Measurements from ENCODE around the gene LZTR1. TPM values are rescaled to one million over a fixed set of nuclear protein-coding genes. Genes with fewer than 3 reads are reported as not detected.

LZTR1 gene
- total and polyA plus RNA-seq, 2 of the 4 experiments (the other 2 are of a cell fraction) = 22.8 to 41.3 TPM

DNA sequence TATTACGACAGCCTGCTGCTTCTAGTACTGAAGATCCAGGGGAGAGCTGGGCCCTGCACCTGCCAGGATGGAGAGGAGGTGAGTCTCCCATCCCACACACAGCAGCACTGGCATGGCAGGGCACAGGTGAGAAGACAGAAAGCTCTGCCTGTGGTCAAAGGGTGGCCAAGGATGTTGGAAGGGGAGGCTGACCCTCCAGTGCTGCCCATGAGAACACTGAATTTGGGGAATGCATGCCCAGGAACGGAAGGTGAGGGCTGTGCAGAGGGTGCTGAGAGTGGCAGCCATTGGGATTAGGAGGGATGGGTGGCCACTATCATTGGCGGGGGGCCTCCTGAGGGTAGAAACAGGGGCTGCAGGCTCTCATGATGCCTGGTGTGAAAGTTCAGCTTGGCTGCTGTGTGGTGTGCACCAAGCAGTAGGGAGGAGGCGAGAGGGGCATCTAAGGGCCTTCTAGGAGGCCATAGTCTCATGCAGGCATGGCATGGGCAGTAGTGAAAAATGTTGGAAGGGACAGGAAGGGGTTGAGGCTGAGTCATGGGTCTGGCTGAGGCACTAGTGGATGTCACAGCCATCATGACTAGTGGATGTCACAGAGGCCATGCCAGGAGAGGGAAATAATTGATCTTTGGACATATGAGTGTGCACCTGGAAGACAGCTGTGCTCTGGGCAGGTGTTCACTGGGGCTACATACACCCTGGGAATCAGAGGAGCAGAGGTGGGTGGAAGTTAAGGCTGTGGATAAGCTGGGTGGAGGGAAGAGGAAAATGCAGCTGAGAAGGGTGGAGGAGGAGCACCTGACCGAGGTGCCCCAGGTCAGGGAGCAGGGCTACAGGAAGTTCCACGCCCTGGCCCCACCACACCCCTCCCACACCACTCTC lies 61.1 kb downstream of the LZTR1 start:
- H4K5ac ChIP-seq (ENCODE audit: low read depth, low read length) = no peak overlapping the region
- BruUV-seq (replicated peaks) = no TSS peak
- no peak overlapping the region for H2AFZ ChIP-seq (replicated peaks; ENCODE audit: low read length, poor library complexity)
- dilution Hi-C loops (cut with HindIII; ENCODE audit: low sequenced_read_pairs, unreplicated experiment) (no loop called here), in situ Hi-C loops (cut with MboI; ENCODE audit: low sequenced_read_pairs) (no loop called here), intact Hi-C loops (cut with micrococcal nuclease) (no loop called here)
- no peak overlapping the region for H4K91ac ChIP-seq (ENCODE audit: insufficient read depth, low read depth, low read length)
- ChIA-PET CTCF (no interaction called here), POLR2A (ENCODE audit: unreplicated experiment) (no interaction called here)
- TF ChIP-seq CHD1 (IDR thresholded peaks at IDR 0.05; ENCODE audit: low read depth, low read length) (no peak), FOS (IDR thresholded peaks at IDR 0.05; ENCODE audit: low read depth, low read length) (no peak), RFX5 (IDR thresholded peaks at IDR 0.05; ENCODE audit: low read depth, low read length) (no peak), MXI1 (IDR thresholded peaks at IDR 0.05; ENCODE audit: borderline replicate concordance, low read depth, low read length) (no peak), NFE2L2 (IDR thresholded peaks at IDR 0.05; ENCODE audit: low read depth, low read length) (no peak), RCOR1 (IDR thresholded peaks at IDR 0.05; ENCODE audit: insufficient replicate concordance, low read length) (no peak), SMC3 (IDR thresholded peaks at IDR 0.05; ENCODE audit: low read depth, low read length) (no peak), POLR2A (IDR thresholded peaks at IDR 0.05; ENCODE audit: low read depth, low read length) (no peak)
- TF ChIP-seq, protein P1, sequence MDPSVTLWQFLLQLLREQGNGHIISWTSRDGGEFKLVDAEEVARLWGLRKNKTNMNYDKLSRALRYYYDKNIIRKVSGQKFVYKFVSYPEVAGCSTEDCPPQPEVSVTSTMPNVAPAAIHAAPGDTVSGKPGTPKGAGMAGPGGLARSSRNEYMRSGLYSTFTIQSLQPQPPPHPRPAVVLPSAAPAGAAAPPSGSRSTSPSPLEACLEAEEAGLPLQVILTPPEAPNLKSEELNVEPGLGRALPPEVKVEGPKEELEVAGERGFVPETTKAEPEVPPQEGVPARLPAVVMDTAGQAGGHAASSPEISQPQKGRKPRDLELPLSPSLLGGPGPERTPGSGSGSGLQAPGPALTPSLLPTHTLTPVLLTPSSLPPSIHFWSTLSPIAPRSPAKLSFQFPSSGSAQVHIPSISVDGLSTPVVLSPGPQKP (IDR thresholded peaks at IDR 0.05; ENCODE audit: borderline replicate concordance, low read depth, low read length) = no peak
- ATAC-seq (ENCODE audit: low read depth) (no peak), DNase-seq (no peak)
- H2BK120ac ChIP-seq (ENCODE audit: low read depth, low read length) = no peak overlapping the region
- H2AK5ac ChIP-seq (ENCODE audit: low read depth, low read length) = peak overlapping the region; percentile 76
- H3K23ac ChIP-seq (ENCODE audit: low read depth, low read length) = no peak overlapping the region
- no peaks in the 10 kb centered on the region for H3K36me3 ChIP-seq (ENCODE audit: control insufficient read depth, insufficient read depth, low read length)
- H2BK20ac ChIP-seq (ENCODE audit: low read depth, low read length) = no peak overlapping the region
- 88% methylated on average over 1 of the region's 6 CpGs; no CpG with 5 or more reads in 1 of the 2 experiments for WGBS, 2 experiments (ENCODE audit: extremely low coverage in 2 of 2, insufficient read length in 1 of 2)
- H3K9me1 ChIP-seq (ENCODE audit: insufficient read depth, low read length) = peaks cover 6% of the 10 kb centered on the region; the same call in 1 of the 2 replicates
- H3K56ac ChIP-seq (ENCODE audit: extremely low read depth, insufficient read depth, low read length) = no peak overlapping the region
- no peak overlapping the region for H4K8ac ChIP-seq (ENCODE audit: low read depth in 2 of 2, low read length in 2 of 2)
- no peak overlapping the region; the same call in 1 of the 2 replicates for H3K4ac ChIP-seq (ENCODE audit: low read depth, low read length)
- H2AK9ac ChIP-seq (replicated peaks; ENCODE audit: low read depth, low read length, poor library complexity) = peak overlapping the region; percentile 55
- no peak overlapping the region for H3K14ac ChIP-seq (replicated peaks; ENCODE audit: low read depth, low read length)
- H3K27me3 ChIP-seq (ENCODE audit: control insufficient read depth, insufficient read depth, low read length) = no peaks in the 10 kb centered on the region
- no peaks in the 10 kb centered on the region for H3K9me3 ChIP-seq (ENCODE audit: control insufficient read depth, insufficient read depth, low read length)
- peaks cover 17% of the 10 kb centered on the region for H3K4me1 ChIP-seq (ENCODE audit: control insufficient read depth, insufficient read depth, low read length)
- no peak overlapping the region for H3K27ac ChIP-seq (ENCODE audit: insufficient read depth, low read length)
- no peak overlapping the region for H3K4me2 ChIP-seq (ENCODE audit: low read depth, low read length)
- H3K18ac ChIP-seq (ENCODE audit: low read depth, low read length) = no peak overlapping the region
- H3K4me3 ChIP-seq (ENCODE audit: insufficient read depth, low read depth, low read length) = no peak overlapping the region
- no peak overlapping the region for H3K9ac ChIP-seq (ENCODE audit: low read depth, low read length)
- no peak overlapping the region for H2BK15ac ChIP-seq (ENCODE audit: low read depth, low read length)
- no peaks in the 10 kb centered on the region for H3K79me1 ChIP-seq (ENCODE audit: low read depth in 1 of 2, low read length in 2 of 2)
- H4K20me1 ChIP-seq (ENCODE audit: insufficient read depth, low read length) = no peaks in the 10 kb centered on the region
- peak overlapping the region; percentile 40 for H2BK5ac ChIP-seq (ENCODE audit: low read depth, low read length, poor library complexity, severe bottlenecking)
